ENCODE data around the gene UBE4A.

UBE4A gene

GRCh38 chr11:118359295-118359958, at the start of gene UBE4A:
Gene UBE4A, plus strand, starts transcription at chr11:118359600. Its CDS starts 5,481 bp downstream, at chr11:118365081.
- peak; percentile 99 for DNase-seq

- DNase-seq = no peak
Measured at GRCh38 chr11:118310271-118310670, 49.1 kb upstream of the UBE4A start.

GRCh38 chr11:118310781-118311485, 48.5 kb upstream of the UBE4A start:
- no peak for DNase-seq

- no peak for DNase-seq
Measured at GRCh38 chr11:118311518-118311917, 47.9 kb upstream of the UBE4A start.

GRCh38 chr11:118312328-118312727, 47.1 kb upstream of the UBE4A start:
- DNase-seq = no peak

- DNase-seq = no peak
Measured at GRCh38 chr11:118313242-118313641, 46.2 kb upstream of the UBE4A start.

GRCh38 chr11:118314988-118315411, 44.4 kb upstream of the UBE4A start:
- no peak for DNase-seq

- no peak for DNase-seq
Measured at GRCh38 chr11:118318124-118318523, 41.3 kb upstream of the UBE4A start.

GRCh38 chr11:118318581-118319336, 40.6 kb upstream of the UBE4A start:
- no peak for DNase-seq

- no peak for DNase-seq
Measured at GRCh38 chr11:118319337-118319707, 40.1 kb upstream of the UBE4A start.

GRCh38 chr11:118320515-118320914, 38.9 kb upstream of the UBE4A start:
- no peak for DNase-seq

- DNase-seq = no peak
Measured at GRCh38 chr11:118321386-118322082, 37.9 kb upstream of the UBE4A start.

- DNase-seq = no peak
Measured at GRCh38 chr11:118322721-118323120, 36.7 kb upstream of the UBE4A start.

- DNase-seq = no peak
Measured at GRCh38 chr11:118325283-118325682, 34.1 kb upstream of the UBE4A start.

GRCh38 chr11:118328745-118329144, 30.7 kb upstream of the UBE4A start:
- DNase-seq = no peak

GRCh38 chr11:118334745-118335144, 24.7 kb upstream of the UBE4A start:
- no peak for DNase-seq

- DNase-seq = peak; percentile 83
Measured at GRCh38 chr11:118338637-118339061, 20.8 kb upstream of the UBE4A start.

- DNase-seq = no peak
Measured at GRCh38 chr11:118339281-118339961, 20.0 kb upstream of the UBE4A start.

- no peak for DNase-seq
Measured at GRCh38 chr11:118340449-118340848, 19.0 kb upstream of the UBE4A start.

- DNase-seq = no peak
Measured at GRCh38 chr11:118341261-118341660, 18.1 kb upstream of the UBE4A start.

GRCh38 chr11:118341815-118342489, 17.4 kb upstream of the UBE4A start:
- no peak for DNase-seq
